Kidney tubule cell (primary cell): ENCODE data around the gene KLF7.

ENCODE experiments used
- DNase-seq: peaks from one replicate; pipeline ENCODE4 v3.0.0-alpha.2; 2018; ENCODE audit warnings: low spot score

The KLF7 gene

GRCh38 chr2:207149249-207150213 is 16.2 kb downstream of the KLF7 start:
- no peak for DNase-seq

- DNase-seq: peak; percentile 84
Measured at GRCh38 chr2:207148020-207148419, 17.7 kb downstream of the KLF7 start.

GRCh38 chr2:207144173-207144785 is 21.5 kb downstream of the KLF7 start:
- no peak for DNase-seq

GRCh38 chr2:207143215-207144172 is 22.3 kb downstream of the KLF7 start:
- DNase-seq: peak; percentile 54

- no peak for DNase-seq
Measured at GRCh38 chr2:207142461-207142860, 23.3 kb downstream of the KLF7 start.

- DNase-seq: no peak
Measured at GRCh38 chr2:207141386-207141785, 24.4 kb downstream of the KLF7 start.

- no peak for DNase-seq
Measured at GRCh38 chr2:207140265-207140664, 25.5 kb downstream of the KLF7 start.

- DNase-seq: no peak
Measured at GRCh38 chr2:207139552-207139951, 26.2 kb downstream of the KLF7 start.

GRCh38 chr2:207138627-207139297 is 27.0 kb downstream of the KLF7 start:
- peak; percentile 54 for DNase-seq

- peak; percentile 48 for DNase-seq
Measured at GRCh38 chr2:207137596-207138337, 28.0 kb downstream of the KLF7 start.

GRCh38 chr2:207136874-207137273 is 28.9 kb downstream of the KLF7 start:
- DNase-seq: no peak

- DNase-seq: peak; percentile 34
Measured at GRCh38 chr2:207135801-207136457, 29.8 kb downstream of the KLF7 start.

- DNase-seq: peak; percentile 81
Measured at GRCh38 chr2:207135340-207135739, 30.4 kb downstream of the KLF7 start.

- DNase-seq: peak; percentile 96
Measured at GRCh38 chr2:207133820-207134519, 31.8 kb downstream of the KLF7 start.

- peak; percentile 21 for DNase-seq
Measured at GRCh38 chr2:207133458-207133819, 32.3 kb downstream of the KLF7 start.

- DNase-seq: no peak
Measured at GRCh38 chr2:207132019-207132418, 33.7 kb downstream of the KLF7 start.

GRCh38 chr2:207131594-207131993 is 34.2 kb downstream of the KLF7 start:
- DNase-seq: peak; percentile 26

- DNase-seq: peak; percentile 25
Measured at GRCh38 chr2:207130958-207131521, 34.7 kb downstream of the KLF7 start.

GRCh38 chr2:207129821-207130220 is 35.9 kb downstream of the KLF7 start:
- DNase-seq: no peak
